Heart left ventricle (tissue), 16 donors: Measurements from ENCODE around the gene NEK4. TPM values are rescaled to one million over a fixed set of nuclear protein-coding genes. Genes with fewer than 3 reads are reported as not detected.
"Not testable (repeated sequence)": the region's sequence is repeated elsewhere in the genome, so short reads cannot be mapped to it uniquely, and the experiment has no call there.

Source experiments
- ATAC-seq, 4 donors: fragments of 200-7000 bp; cut with Tn5 transposase; one replicate each; pipeline ENCODE4 v1.9.1; 2020 to 2022; ENCODE audit warnings: moderate library complexity in 4 of 4, mild to moderate bottlenecking in 3 of 4, moderate number of reproducible peaks in 1 of 4
- DNase-seq, 5 donors: peaks; one replicate each; pipeline ENCODE4 v3.0.0-alpha.2; 2020
- H3K27ac ChIP-seq, 12 donors: fragments of 200-600 bp; sonication (generic) in 4 of 12; one replicate each; pipeline versions ENCODE4 v1.5.0 to v1.8.0; 2016 to 2022; ENCODE audit warnings: mild to moderate bottlenecking in 2 of 12
- H3K27me3 ChIP-seq, 9 donors: fragments of 200-600 bp; sonication (generic) in 2 of 9; one replicate each; pipeline versions ENCODE4 v1.5.1 to v1.8.0; 2016 to 2022; ENCODE audit warnings: mild to moderate bottlenecking in 3 of 9
- H3K36me3 ChIP-seq, 9 donors: fragments of 200-600 bp; sonication (generic) in 2 of 9; one replicate each; pipeline versions ENCODE4 v1.5.0 to v1.8.0; 2018 to 2022; ENCODE audit warnings: mild to moderate bottlenecking in 2 of 9
- H3K4me1 ChIP-seq, 12 donors: fragments of 200-600 bp; sonication (generic) in 4 of 12; one replicate each; pipeline versions ENCODE4 v1.5.0 to v1.8.0; 2016 to 2022; ENCODE audit warnings: mild to moderate bottlenecking in 3 of 12
- H3K4me3 ChIP-seq, 12 donors: fragments of 200-600 bp; sonication (generic) in 4 of 12; one replicate each; pipeline versions ENCODE4 v1.5.0 to v1.8.0; 2017 to 2022; ENCODE audit warnings: mild to moderate bottlenecking in 9 of 12, moderate library complexity in 4 of 12
- H3K9me3 ChIP-seq, 12 donors: fragments of 200-600 bp; sonication (generic) in 4 of 12; one replicate each; pipeline versions ENCODE4 v1.5.0 to v1.8.0; 2016 to 2022; ENCODE audit warnings: mild to moderate bottlenecking in 1 of 12
- CTCF ChIP-seq, 12 donors: fragments of 200-600 bp; sonication (generic) in 4 of 12; IDR thresholded peaks; one replicate each; pipeline versions ENCODE4 v1.5.0 to v1.8.0; 2018 to 2022; ENCODE audit warnings: antibody characterized with exemption in 12 of 12, mild to moderate bottlenecking in 5 of 12
- POLR2A ChIP-seq, 2 donors: fragments of 450-650 bp; IDR thresholded peaks; one replicate each; pipeline ENCODE4 v1.6.1; 2017; ENCODE audit warnings: antibody characterized with exemption in 2 of 2, mild to moderate bottlenecking in 2 of 2, moderate library complexity in 2 of 2
- WGBS, 4 donors: extraction: QIAGEN DNeasy Blood & Tissue Kit in 2 of 4; methylation state at CpG; one replicate each; pipeline versions ENCODE4 v1.1.5 to v1.1.7; 2013 to 2018; 5-methylcytosine and 5-hydroxymethylcytosine counted together
- intact Hi-C, 10 donors: fragments of 100-400 bp; cut with DNase I; formaldehyde crosslinking; loops; one replicate each; pipeline versions ENCODE4 v1.11.1 to v1.14.2; 2022
- polyA plus RNA-seq, 2 donors: library from polyadenylated mRNA; stranded (reverse); fragments of 200-250 nt; gene quantifications; one replicate each; pipeline ENCODE4 v1.2.3, GENCODE V29; 2013
- total RNA-seq, 9 donors: library from RNA; depleted of rRNA in 2 of 9; stranded (reverse); fragments of >200 nt in 2 of 9; fragmentation: NEBNext Ultra II Directional in 3 of 9; extraction: Animal tissue kit (Norgen Biotek cat#: 25700) in 3 of 9; gene quantifications; one replicate each; pipeline versions ENCODE4 v1.1.0 to v1.2.4, GENCODE V29; 2016 to 2023
- donor health status: ischemic (EF 13 %, LVEDD 7.1; RV severe dilation, severe dysfunction).
- donor health status: healthy with polysubstance abuse.
- donor health status: DM: no; HTN: yes; CAD: no.
- donor health status: DM: no; HTN: no; CAD: no.
- donor health status: ischemic (EF 25% LVEDD 6.9; RV normal size, moderate dysfunction).
- donor health status: ischemic (EF 25% LVEDD 5.7; RV mildly dilated, moderate dysfunction).
- donor health status: healthy.
- donor health status: DM: yes; HTN: yes; CAD: no.
- donor health status: ischemic (EF 35%, LVEDD 5.7; RV mildly dilated, moderate dysfunction).
- donor health status: nonischemic (EF 11% LVEDD 7.7; RV severe dilation, severe dysfunction).
- donor health status: DM: yes; HTN: yes; CAD: no.
- donor health status: PGD.
- donor health status: ischemic (EF 29% LVEDD 5.4; RV normal size, mild dysfunction).
- donor health status: nonischemic (EF 23%, LVEDD 6.1; RV moderate dilation, normal function).

The NEK4 gene
- total and polyA plus RNA-seq, 11 donors: 2.7 to 21.5 (median 14.6) TPM

- intact Hi-C loops: loop anchor here in 4 of 10 donors (10.0 kb wide), 3 partner anchors 116 to 296 kb away; partner anchors contain the start of gene STIMATE (in 1 of the 4)
Measured at GRCh38 chr3:52779011-52779836, 8.5 kb upstream of the NEK4 start.

GRCh38 chr3:52777959-52778805 lies 7.4 kb upstream of the NEK4 start:
- ATAC-seq (peak in 1 of 4 donors; percentile 23), DNase-seq (no peak)
- 68 to 78% (median 70%) methylated on average over 15 to 17 of the region's 17 CpGs for WGBS, 4 donors
- Histone ChIP-seq H3K9me3 (no peaks in the 10 kb centered on the region), H3K4me1 (peaks cover 0 to 16% (median 0%) of the 10 kb centered on the region in 12 donors), H3K27ac (no peak overlapping the region), H3K4me3 (no peak overlapping the region), H3K27me3 (peaks cover 0 to 2% (median 0%) of the 10 kb centered on the region in 9 donors), H3K36me3 (no peaks in the 10 kb centered on the region)
- intact Hi-C loops: loop anchor here in 4 of 10 donors (10.0 kb wide), 3 partner anchors 117 to 297 kb away; partner anchors contain the start of gene STIMATE (in 1 of the 4)
- no peak for TF ChIP-seq POLR2A (IDR thresholded peaks at IDR 0.05)
- no peak for TF ChIP-seq CTCF (IDR thresholded peaks at IDR 0.05)

More at GRCh38 chr3:52779011-52779836, 8.5 kb upstream of the NEK4 start:
- ATAC-seq (no peak), DNase-seq (no peak)
- Histone ChIP-seq H3K4me3 (no peak overlapping the region), H3K27me3 (peaks cover 0 to 2% (median 0%) of the 10 kb centered on the region in 9 donors), H3K4me1 (peaks cover 0 to 16% (median 0%) of the 10 kb centered on the region in 12 donors), H3K27ac (peak overlapping the region in 1 of 12 donors; percentile 12), H3K36me3 (no peaks in the 10 kb centered on the region), H3K9me3 (no peaks in the 10 kb centered on the region)
- no peak for TF ChIP-seq CTCF (IDR thresholded peaks at IDR 0.05)
- no peak for TF ChIP-seq POLR2A (IDR thresholded peaks at IDR 0.05)
- 78 to 81% (median 79%) methylated on average over 11 of the region's 11 CpGs for WGBS, 4 donors

GRCh38 chr3:52777127-52777958 lies 6.6 kb upstream of the NEK4 start, which contains the start of gene ITIH1:
TSS of gene ITIH1 (plus strand) at chr3:52777599. CDS start at chr3:52777616, 17 bp downstream.
- TF ChIP-seq CTCF (IDR thresholded peaks at IDR 0.05) (no peak), POLR2A (IDR thresholded peaks at IDR 0.05) (no peak)
- DNase-seq: no peak
- H3K27ac ChIP-seq: no peak within 1 kb of the TSS
- peaks cover 0 to 2% (median 0%) of the 10 kb centered on the region in 9 donors for H3K27me3 ChIP-seq
- H3K4me3 ChIP-seq: no peak within 1 kb of the TSS
- no peak for ATAC-seq
- no peaks in the 10 kb centered on the region for H3K36me3 ChIP-seq
- H3K9me3 ChIP-seq: no peaks in the 10 kb centered on the region
- intact Hi-C loops: loop anchor here in 4 of 10 donors (10.0 kb wide), 3 partner anchors 117 to 297 kb away; partner anchors contain the start of gene STIMATE (in 1 of the 4)
- peaks cover 0 to 16% (median 0%) of the 10 kb centered on the region in 12 donors for H3K4me1 ChIP-seq
- WGBS, 4 donors: 84 to 89% (median 87%) methylated on average over 10 to 12 of the region's 12 CpGs

- not testable (repeated sequence) for ATAC-seq, H3K9me3 ChIP-seq, H3K4me3 ChIP-seq, DNase-seq, H3K36me3 ChIP-seq, H3K27me3 ChIP-seq, H3K27ac ChIP-seq
- intact Hi-C loops: loop anchor here in 4 of 10 donors (10.0 kb wide), 3 partner anchors 118 to 298 kb away; partner anchors contain the start of gene STIMATE (in 1 of the 4)
- H3K4me1 ChIP-seq: peaks cover 0 to 19% (median under 1%) of the 10 kb centered on the region in 12 donors
- 80 to 86% (median 85%) methylated on average over 6 of the region's 6 CpGs for WGBS, 4 donors
Measured at GRCh38 chr3:52776486-52776885, 5.7 kb upstream of the NEK4 start.
